Measurements from ENCODE around the gene PLEK2. TPM values are rescaled to one million over a fixed set of nuclear protein-coding genes. Genes with fewer than 3 reads are reported as not detected.
A peak's percentile ranks its signal among the peaks of the same experiment; 100 is the strongest.

PLEK2 gene
- total and polyA plus RNA-seq, 2 of the 13 experiments (the other 11 are each of a cell fraction or from before 2014, with no cell fraction given), result 0.26 to 1.5 TPM

DNA sequence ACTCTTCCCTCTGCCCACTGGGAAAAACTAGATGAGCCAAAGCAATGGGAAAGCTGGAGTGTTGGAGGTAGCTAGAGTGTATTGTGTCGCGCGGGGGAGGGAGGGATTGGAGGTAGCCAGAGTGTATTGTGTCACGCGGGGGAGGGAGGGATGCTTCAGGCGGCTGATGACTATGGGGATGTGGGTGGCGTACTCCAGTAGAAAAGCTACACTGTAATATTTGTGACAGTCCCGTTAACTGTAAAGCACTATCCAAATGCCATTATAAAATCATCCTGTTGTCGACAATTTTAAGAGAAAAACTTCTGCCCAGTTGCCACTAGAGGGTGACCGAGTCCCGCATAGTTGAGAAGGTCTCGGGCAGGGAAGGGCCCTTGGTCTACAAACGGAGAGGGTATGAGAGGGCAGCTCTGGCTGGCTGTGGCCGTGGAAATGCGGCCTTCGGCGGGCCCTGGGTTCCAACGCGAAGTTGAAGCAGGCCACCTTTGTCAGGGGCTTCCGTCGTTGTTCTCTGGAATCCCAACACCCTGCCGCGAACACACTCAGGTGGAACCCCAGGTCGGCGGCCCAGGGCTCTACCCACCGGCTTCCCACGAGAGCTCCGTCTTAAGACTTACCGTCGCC is 15.1 kb upstream of the PLEK2 start (continued):
- TF ChIP-seq, protein P1, sequence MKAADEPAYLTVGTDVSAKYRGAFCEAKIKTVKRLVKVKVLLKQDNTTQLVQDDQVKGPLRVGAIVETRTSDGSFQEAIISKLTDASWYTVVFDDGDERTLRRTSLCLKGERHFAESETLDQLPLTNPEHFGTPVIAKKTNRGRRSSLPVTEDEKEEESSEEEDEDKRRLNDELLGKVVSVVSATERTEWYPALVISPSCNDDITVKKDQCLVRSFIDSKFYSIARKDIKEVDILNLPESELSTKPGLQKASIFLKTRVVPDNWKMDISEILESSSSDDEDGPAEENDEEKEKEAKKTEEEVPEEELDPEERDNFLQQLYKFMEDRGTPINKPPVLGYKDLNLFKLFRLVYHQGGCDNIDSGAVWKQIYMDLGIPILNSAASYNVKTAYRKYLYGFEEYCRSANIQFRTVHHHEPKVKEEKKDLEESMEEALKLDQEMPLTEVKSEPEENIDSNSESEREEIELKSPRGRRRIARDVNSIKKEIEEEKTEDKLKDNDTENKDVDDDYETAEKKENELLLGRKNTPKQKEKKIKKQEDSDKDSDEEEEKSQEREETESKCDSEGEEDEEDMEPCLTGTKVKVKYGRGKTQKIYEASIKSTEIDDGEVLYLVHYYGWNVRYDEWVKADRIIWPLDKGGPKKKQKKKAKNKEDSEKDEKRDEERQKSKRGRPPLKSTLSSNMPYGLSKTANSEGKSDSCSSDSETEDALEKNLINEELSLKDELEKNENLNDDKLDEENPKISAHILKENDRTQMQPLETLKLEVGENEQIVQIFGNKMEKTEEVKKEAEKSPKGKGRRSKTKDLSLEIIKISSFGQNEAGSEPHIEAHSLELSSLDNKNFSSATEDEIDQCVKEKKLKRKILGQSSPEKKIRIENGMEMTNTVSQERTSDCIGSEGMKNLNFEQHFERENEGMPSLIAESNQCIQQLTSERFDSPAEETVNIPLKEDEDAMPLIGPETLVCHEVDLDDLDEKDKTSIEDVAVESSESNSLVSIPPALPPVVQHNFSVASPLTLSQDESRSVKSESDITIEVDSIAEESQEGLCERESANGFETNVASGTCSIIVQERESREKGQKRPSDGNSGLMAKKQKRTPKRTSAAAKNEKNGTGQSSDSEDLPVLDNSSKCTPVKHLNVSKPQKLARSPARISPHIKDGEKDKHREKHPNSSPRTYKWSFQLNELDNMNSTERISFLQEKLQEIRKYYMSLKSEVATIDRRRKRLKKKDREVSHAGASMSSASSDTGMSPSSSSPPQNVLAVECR (CRISPR knock-in tag; IDR thresholded peaks at IDR 0.05; ENCODE audit: borderline replicate concordance), result 0 out of 2 replicates have a peak, but pooled peaks have one; percentile 27
- TF ChIP-seq KDM2A (CRISPR knock-in tag; IDR thresholded peaks at IDR 0.05; ENCODE audit: borderline replicate concordance, low read depth) (peak; percentile 22; the same call in 1 of the 2 replicates), HOXA5 (CRISPR knock-in tag; IDR thresholded peaks at IDR 0.05) (0 out of 2 replicates have a peak, but pooled peaks have one; percentile 33), ZFY (CRISPR knock-in tag; IDR thresholded peaks at IDR 0.05) (peak; percentile 44; the same call in 1 of the 2 replicates), TARDBP (CRISPR knock-in tag; IDR thresholded peaks at IDR 0.05) (no peak), ZNF614 (CRISPR knock-in tag; IDR thresholded peaks at IDR 0.05; ENCODE audit: borderline replicate concordance) (0 out of 2 replicates have a peak, but pooled peaks have one; percentile 32), STAG1 (CRISPR knock-in tag; IDR thresholded peaks at IDR 0.05) (peak; percentile 90), ZFX (CRISPR knock-in tag; IDR thresholded peaks at IDR 0.05; ENCODE audit: low read depth) (peak; percentile 44), RXRB (CRISPR knock-in tag; IDR thresholded peaks at IDR 0.05; ENCODE audit: borderline replicate concordance) (peak; percentile 33; the same call in 1 of the 2 replicates), TEAD3 (CRISPR knock-in tag; optimal IDR thresholded peaks at IDR 0.05; ENCODE audit: borderline replicate concordance) (peak; percentile 37)
- TF ChIP-seq, protein P2, sequence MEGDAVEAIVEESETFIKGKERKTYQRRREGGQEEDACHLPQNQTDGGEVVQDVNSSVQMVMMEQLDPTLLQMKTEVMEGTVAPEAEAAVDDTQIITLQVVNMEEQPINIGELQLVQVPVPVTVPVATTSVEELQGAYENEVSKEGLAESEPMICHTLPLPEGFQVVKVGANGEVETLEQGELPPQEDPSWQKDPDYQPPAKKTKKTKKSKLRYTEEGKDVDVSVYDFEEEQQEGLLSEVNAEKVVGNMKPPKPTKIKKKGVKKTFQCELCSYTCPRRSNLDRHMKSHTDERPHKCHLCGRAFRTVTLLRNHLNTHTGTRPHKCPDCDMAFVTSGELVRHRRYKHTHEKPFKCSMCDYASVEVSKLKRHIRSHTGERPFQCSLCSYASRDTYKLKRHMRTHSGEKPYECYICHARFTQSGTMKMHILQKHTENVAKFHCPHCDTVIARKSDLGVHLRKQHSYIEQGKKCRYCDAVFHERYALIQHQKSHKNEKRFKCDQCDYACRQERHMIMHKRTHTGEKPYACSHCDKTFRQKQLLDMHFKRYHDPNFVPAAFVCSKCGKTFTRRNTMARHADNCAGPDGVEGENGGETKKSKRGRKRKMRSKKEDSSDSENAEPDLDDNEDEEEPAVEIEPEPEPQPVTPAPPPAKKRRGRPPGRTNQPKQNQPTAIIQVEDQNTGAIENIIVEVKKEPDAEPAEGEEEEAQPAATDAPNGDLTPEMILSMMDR (CRISPR knock-in tag; IDR thresholded peaks at IDR 0.05), result peak; percentile 91
- TF ChIP-seq, protein P3, sequence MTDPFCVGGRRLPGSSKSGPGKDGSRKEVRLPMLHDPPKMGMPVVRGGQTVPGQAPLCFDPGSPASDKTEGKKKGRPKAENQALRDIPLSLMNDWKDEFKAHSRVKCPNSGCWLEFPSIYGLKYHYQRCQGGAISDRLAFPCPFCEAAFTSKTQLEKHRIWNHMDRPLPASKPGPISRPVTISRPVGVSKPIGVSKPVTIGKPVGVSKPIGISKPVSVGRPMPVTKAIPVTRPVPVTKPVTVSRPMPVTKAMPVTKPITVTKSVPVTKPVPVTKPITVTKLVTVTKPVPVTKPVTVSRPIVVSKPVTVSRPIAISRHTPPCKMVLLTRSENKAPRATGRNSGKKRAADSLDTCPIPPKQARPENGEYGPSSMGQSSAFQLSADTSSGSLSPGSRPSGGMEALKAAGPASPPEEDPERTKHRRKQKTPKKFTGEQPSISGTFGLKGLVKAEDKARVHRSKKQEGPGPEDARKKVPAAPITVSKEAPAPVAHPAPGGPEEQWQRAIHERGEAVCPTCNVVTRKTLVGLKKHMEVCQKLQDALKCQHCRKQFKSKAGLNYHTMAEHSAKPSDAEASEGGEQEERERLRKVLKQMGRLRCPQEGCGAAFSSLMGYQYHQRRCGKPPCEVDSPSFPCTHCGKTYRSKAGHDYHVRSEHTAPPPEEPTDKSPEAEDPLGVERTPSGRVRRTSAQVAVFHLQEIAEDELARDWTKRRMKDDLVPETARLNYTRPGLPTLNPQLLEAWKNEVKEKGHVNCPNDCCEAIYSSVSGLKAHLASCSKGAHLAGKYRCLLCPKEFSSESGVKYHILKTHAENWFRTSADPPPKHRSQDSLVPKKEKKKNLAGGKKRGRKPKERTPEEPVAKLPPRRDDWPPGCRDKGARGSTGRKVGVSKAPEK (CRISPR knock-in tag; IDR thresholded peaks at IDR 0.05; ENCODE audit: borderline replicate concordance), result no peak
- TF ChIP-seq, protein P4, sequence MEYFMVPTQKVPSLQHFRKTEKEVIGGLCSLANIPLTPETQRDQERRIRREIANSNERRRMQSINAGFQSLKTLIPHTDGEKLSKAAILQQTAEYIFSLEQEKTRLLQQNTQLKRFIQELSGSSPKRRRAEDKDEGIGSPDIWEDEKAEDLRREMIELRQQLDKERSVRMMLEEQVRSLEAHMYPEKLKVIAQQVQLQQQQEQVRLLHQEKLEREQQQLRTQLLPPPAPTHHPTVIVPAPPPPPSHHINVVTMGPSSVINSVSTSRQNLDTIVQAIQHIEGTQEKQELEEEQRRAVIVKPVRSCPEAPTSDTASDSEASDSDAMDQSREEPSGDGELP (IDR thresholded peaks at IDR 0.05; ENCODE audit: borderline replicate concordance, low read depth), result no peak
- TF ChIP-seq, protein P5, sequence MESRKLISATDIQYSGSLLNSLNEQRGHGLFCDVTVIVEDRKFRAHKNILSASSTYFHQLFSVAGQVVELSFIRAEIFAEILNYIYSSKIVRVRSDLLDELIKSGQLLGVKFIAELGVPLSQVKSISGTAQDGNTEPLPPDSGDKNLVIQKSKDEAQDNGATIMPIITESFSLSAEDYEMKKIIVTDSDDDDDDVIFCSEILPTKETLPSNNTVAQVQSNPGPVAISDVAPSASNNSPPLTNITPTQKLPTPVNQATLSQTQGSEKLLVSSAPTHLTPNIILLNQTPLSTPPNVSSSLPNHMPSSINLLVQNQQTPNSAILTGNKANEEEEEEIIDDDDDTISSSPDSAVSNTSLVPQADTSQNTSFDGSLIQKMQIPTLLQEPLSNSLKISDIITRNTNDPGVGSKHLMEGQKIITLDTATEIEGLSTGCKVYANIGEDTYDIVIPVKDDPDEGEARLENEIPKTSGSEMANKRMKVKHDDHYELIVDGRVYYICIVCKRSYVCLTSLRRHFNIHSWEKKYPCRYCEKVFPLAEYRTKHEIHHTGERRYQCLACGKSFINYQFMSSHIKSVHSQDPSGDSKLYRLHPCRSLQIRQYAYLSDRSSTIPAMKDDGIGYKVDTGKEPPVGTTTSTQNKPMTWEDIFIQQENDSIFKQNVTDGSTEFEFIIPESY (CRISPR knock-in tag; IDR thresholded peaks at IDR 0.05), result 0 out of 2 replicates have a peak, but pooled peaks have one; percentile 9
